Panc1 (cell line): ENCODE results near the gene PDPN.

Source experiments
- CTCF ChIP-seq: fragments of 450-650 bp; IDR thresholded peaks from 2 replicates; pipeline ENCODE4 v1.5.1; 2017; ENCODE audit warnings: mild to moderate bottlenecking
- POLR2AphosphoS5 ChIP-seq: IDR thresholded peaks from 2 replicates; pipeline ENCODE4 v1.6.1; 2012; ENCODE audit warnings: mild to moderate bottlenecking, low read depth, low read length, moderate library complexity
- REST ChIP-seq, 2 experiments: IDR thresholded peaks; 2 replicates each; pipeline ENCODE4 v1.6.1; 2011 to 2012; ENCODE audit warnings: low read depth in 2 of 2, control low read depth in 1 of 2, low read length in 1 of 2, mild to moderate bottlenecking in 1 of 2, moderate library complexity in 1 of 2; ENCODE audit not compliant: insufficient read depth in 1 of 2
- SIN3A ChIP-seq: IDR thresholded peaks from 2 replicates; pipeline ENCODE4 v1.6.1; 2012; ENCODE audit warnings: low read depth, mild to moderate bottlenecking, low read length, moderate library complexity, borderline replicate concordance; ENCODE audit not compliant: insufficient read depth

GRCh38 chr1:13581446-13581845 is 2.2 kb upstream of the PDPN start:
- TF ChIP-seq CTCF (no peak), REST (IDR thresholded peaks at IDR 0.05; ENCODE audit: insufficient read depth in 1 of 2, low read depth in 2 of 2, low read length in 1 of 2) (no peak), POLR2AphosphoS5 (no peak), SIN3A (no peak)
